HAP-1 (cell line): ENCODE results near the gene RGL4.
A peak's percentile ranks its signal among the peaks of the same experiment; 100 is the strongest.

ENCODE experiments used
- DNase-seq, 2 experiments: peaks; one replicate each; pipeline ENCODE4 v3.0.0-alpha.2; 2016 to 2020; ENCODE audit warnings: low spot score in 2 of 2
- H3K27me3 ChIP-seq: fragments of 250-450 bp; sonication (Bioruptor Pico); 2 replicates; pipeline ENCODE4 v1.5.1; 2020; ENCODE audit warnings: low read depth, mild to moderate bottlenecking, moderate library complexity
- H3K36me3 ChIP-seq: fragments of 250-450 bp; sonication (Bioruptor Pico); replicated peaks from 2 replicates; pipeline ENCODE4 v1.5.1; 2020; ENCODE audit warnings: mild to moderate bottlenecking
- H3K4me1 ChIP-seq: fragments of 250-450 bp; sonication (Bioruptor Pico); 2 replicates; pipeline ENCODE4 v1.5.1; 2020; ENCODE audit warnings: mild to moderate bottlenecking
- H3K4me3 ChIP-seq: fragments of 250-450 bp; sonication (Bioruptor Pico); 2 replicates; pipeline ENCODE4 v1.5.1; 2020; ENCODE audit warnings: mild to moderate bottlenecking, moderate library complexity
- H3K9me3 ChIP-seq: fragments of 250-450 bp; sonication (Bioruptor Pico); 2 replicates; pipeline ENCODE4 v1.5.1; 2020; ENCODE audit warnings: mild to moderate bottlenecking, moderate library complexity
- in situ Hi-C: fragments of 300-500 bp; cut with MboI; formaldehyde crosslinking; loops from 3 replicates; pipeline ENCODE4 v1.14.3; 2020; ENCODE audit warnings: low sequenced_read_pairs, inconsistent platforms, mixed read lengths

The RGL4 gene

GRCh38 chr22:23685205-23685784, 5.5 kb upstream of the RGL4 start:
- Histone ChIP-seq H3K9me3 (no peaks in the 10 kb centered on the region), H3K4me1 (no peaks in the 10 kb centered on the region), H3K27me3 (no peaks in the 10 kb centered on the region), H3K4me3 (no peak overlapping the region), H3K36me3 (no peaks in the 10 kb centered on the region; the same call in none of the 2 replicates)
- in situ Hi-C loops: no loop called here
- no peak for DNase-seq

- no peak overlapping the region for H3K4me3 ChIP-seq
- H3K4me1 ChIP-seq: no peaks in the 10 kb centered on the region
- DNase-seq: no peak
- H3K9me3 ChIP-seq: no peaks in the 10 kb centered on the region
- H3K36me3 ChIP-seq: no peaks in the 10 kb centered on the region; the same call in none of the 2 replicates
- H3K27me3 ChIP-seq: no peaks in the 10 kb centered on the region
- in situ Hi-C loops: no loop called here
Observed at GRCh38 chr22:23686416-23687024, 4.3 kb upstream of the RGL4 start.

- no peaks in the 10 kb centered on the region for H3K4me1 ChIP-seq
- no peak overlapping the region for H3K4me3 ChIP-seq
- H3K9me3 ChIP-seq: no peaks in the 10 kb centered on the region
- in situ Hi-C loops: no loop called here
- DNase-seq: peak in 1 of 2 experiments; percentile 6
- H3K27me3 ChIP-seq: no peaks in the 10 kb centered on the region
- no peaks in the 10 kb centered on the region; the same call in none of the 2 replicates for H3K36me3 ChIP-seq
Observed at GRCh38 chr22:23688121-23688520, 2.7 kb upstream of the RGL4 start.

GRCh38 chr22:23688571-23688970, 2.2 kb upstream of the RGL4 start:
- DNase-seq: peak in 1 of 2 experiments; percentile 2
- Histone ChIP-seq H3K9me3 (no peaks in the 10 kb centered on the region), H3K4me3 (no peak overlapping the region), H3K4me1 (no peaks in the 10 kb centered on the region), H3K36me3 (peaks cover under 1% of the 10 kb centered on the region), H3K27me3 (no peaks in the 10 kb centered on the region)
- in situ Hi-C loops: no loop called here

DNA sequence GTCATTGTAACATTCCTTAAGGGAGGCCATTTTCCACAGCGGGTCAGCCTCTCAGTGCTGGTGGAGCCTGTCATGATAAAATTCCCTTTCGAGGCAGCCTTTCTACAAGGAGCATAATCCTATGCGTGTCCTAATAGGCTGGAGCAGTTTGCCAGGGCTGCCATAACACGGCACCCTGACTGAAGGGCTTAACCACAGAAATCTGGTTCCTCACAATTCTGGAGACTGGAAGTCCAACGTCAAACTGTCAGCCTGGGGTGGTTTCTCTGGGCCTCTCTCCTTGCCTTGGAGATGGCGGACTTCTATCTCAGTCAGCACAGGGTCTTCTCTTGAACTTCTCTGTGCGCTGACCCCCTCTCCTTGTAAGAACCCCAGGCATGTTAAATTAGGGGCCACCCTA, 1.4 kb upstream of the RGL4 start:
- Histone ChIP-seq H3K4me1 (no peaks in the 10 kb centered on the region), H3K27me3 (no peaks in the 10 kb centered on the region), H3K9me3 (no peaks in the 10 kb centered on the region), H3K36me3 (peaks cover 9% of the 10 kb centered on the region), H3K4me3 (no peak overlapping the region)
- no peak for DNase-seq
- in situ Hi-C loops: no loop called here

DNA sequence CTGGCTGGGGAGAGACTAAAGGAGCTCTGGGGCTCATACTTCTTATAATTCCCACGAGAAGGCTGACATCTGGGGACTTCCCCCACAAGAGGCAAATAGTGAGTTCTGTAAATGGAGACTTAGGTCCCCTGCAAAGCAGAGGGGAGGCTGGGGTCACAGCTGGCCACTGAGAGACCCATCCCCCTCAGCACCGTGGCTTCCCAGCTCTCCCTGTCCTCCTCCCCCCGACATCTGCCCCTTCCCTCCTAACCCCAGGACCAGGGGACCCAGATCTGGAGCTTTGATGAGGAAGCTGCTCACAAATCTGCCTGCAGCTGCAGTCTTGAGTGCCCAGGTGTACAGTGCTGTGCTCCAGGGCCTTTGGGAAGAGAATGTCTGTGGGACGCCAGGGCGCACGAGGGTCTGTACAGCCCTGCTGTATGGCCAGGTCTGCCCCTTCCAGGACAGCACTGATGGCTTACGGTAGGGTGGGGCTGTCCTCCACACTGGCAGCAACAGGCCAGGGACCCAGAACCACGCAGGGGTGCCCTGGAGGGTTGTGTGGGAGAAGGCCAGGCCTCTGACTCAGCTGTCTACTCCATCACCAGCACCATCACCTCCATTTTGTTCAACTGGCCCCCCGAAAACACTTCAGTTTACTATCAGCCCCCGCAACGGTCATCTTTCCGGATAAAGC, 1.1 kb downstream of the RGL4 start:
- no peak for DNase-seq
- H3K36me3 ChIP-seq: peaks cover 17% of the 10 kb centered on the region
- no peaks in the 10 kb centered on the region for H3K27me3 ChIP-seq
- in situ Hi-C loops: no loop called here
- H3K4me1 ChIP-seq: no peaks in the 10 kb centered on the region
- no peak overlapping the region for H3K4me3 ChIP-seq
- no peaks in the 10 kb centered on the region for H3K9me3 ChIP-seq

DNA sequence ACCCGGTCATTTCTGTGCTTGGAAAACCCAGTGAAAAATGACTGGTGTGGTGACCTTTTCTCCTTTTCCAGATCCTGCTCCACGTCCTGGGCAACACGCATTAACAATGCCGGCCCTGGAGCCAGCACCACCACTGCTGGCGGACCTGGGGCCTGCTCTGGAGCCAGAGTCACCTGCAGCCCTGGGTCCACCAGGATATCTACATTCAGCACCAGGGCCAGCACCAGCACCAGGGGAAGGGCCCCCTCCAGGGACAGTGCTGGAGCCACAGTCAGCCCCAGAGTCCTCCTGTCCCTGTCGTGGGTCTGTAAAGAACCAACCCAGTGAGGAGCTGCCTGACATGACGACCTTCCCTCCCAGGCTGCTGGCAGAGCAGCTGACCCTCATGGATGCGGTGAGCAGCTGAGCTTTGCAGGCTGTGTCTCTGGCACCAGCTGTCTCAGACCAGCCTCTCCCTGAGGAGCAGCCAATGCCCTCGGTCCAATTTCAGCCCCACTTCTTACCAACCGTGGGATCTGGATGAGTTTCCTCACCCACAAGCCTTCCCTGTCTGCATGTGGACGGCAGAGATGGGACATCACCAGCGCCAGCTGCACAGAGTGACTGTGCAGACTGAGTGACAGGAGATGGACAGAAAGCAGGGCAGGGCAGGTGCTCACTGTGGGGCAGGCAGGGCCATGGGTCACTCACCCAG, 1.9 kb downstream of the RGL4 start:
- no peak overlapping the region for H3K4me3 ChIP-seq
- no peak for DNase-seq
- in situ Hi-C loops: no loop called here

GRCh38 chr22:23693979-23694680, 3.3 kb downstream of the RGL4 start:
- DNase-seq: no peak
- in situ Hi-C loops: no loop called here
- Histone ChIP-seq H3K36me3 (peaks cover 21% of the 10 kb centered on the region), H3K4me1 (no peaks in the 10 kb centered on the region), H3K9me3 (no peaks in the 10 kb centered on the region), H3K27me3 (no peaks in the 10 kb centered on the region), H3K4me3 (no peak overlapping the region)

More for the DNA sequence above, 1.9 kb downstream of the RGL4 start:
- Histone ChIP-seq H3K9me3 (no peaks in the 10 kb centered on the region), H3K27me3 (no peaks in the 10 kb centered on the region), H3K36me3 (peaks cover 17% of the 10 kb centered on the region), H3K4me1 (no peaks in the 10 kb centered on the region)

- DNase-seq: no peak
- Histone ChIP-seq H3K27me3 (no peaks in the 10 kb centered on the region), H3K9me3 (peaks cover 2% of the 10 kb centered on the region; the same call in 1 of the 2 replicates), H3K4me3 (no peak overlapping the region), H3K36me3 (peaks cover 30% of the 10 kb centered on the region), H3K4me1 (no peaks in the 10 kb centered on the region)
- in situ Hi-C loops: no loop called here
Observed at GRCh38 chr22:23695141-23695540, 4.3 kb downstream of the RGL4 start.

DNA sequence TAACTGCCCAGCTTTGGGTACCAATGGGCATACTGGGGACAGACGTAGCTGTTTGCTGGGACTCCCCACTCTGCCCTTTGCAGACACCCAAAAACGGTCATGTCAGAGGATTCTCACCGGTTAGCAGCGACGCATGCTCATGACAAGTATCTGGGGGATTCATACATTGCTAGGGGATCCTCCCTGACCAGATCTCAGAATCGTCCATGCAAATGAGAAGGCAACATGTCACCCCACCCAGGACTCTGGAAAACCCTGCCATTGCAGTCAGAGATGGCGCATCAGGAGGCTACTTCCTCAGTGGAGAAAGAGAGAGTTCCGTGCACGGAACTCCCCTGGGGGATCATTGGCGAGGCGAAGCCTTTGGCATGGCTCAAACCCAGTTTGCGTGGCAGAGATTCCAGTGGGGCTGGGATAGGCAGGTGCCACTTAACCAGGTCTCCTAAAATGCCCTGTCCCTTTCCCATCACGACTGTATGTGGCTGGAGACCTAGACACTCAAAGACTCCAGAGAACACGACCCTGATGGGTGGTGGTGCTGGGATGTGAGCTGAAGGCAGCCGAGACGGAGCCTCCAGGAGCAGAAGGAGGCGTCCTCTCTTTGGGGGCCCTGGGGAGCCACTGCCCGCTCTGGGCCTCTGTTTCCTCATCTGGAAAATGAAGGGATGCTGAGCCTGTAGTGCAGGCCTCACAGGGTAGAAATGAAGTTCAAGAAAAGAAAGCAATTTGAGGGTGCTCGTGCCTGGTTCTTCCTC, 4.9 kb downstream of the RGL4 start:
- Histone ChIP-seq H3K9me3 (peaks cover 3% of the 10 kb centered on the region; the same call in 1 of the 2 replicates), H3K4me3 (no peak overlapping the region), H3K4me1 (no peaks in the 10 kb centered on the region), H3K27me3 (no peaks in the 10 kb centered on the region), H3K36me3 (peaks cover 36% of the 10 kb centered on the region)
- no peak for DNase-seq
- in situ Hi-C loops: no loop called here

DNA sequence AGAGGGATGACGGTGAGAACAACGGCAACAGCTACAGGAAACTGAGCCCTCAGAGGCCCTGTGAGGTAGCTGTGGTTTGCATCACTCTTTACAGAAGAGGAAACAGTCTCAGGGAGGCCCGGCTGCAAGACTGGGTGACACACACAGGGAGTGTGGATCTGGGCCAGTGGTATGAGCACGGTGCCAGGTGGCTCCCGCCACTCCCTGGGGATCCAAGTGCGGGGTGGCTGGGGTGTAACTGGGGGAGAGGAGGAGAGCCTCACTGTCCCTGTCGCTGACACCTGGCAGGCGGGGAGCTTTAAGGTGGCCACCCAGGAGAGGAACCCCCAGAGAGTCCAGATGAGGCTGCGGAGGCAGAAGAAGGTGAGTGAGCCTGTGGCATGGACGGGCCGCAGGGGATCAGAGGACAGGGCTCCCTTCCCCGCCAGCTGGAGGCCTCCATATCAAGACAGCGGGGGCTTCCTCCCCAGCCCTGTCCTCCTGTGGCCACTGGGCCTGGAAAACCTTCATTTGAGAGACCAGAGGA, 5.6 kb downstream of the RGL4 start:
- peaks cover 42% of the 10 kb centered on the region for H3K36me3 ChIP-seq
- no peaks in the 10 kb centered on the region for H3K27me3 ChIP-seq
- in situ Hi-C loops: no loop called here
- no peak for DNase-seq
- no peaks in the 10 kb centered on the region for H3K4me1 ChIP-seq
- no peak overlapping the region for H3K4me3 ChIP-seq
- H3K9me3 ChIP-seq: peaks cover 3% of the 10 kb centered on the region; the same call in 1 of the 2 replicates

- in situ Hi-C loops: no loop called here
- no peak overlapping the region for H3K4me3 ChIP-seq
- no peaks in the 10 kb centered on the region for H3K27me3 ChIP-seq
- DNase-seq: no peak
- H3K9me3 ChIP-seq: peaks cover 3% of the 10 kb centered on the region; the same call in 1 of the 2 replicates
- no peaks in the 10 kb centered on the region for H3K4me1 ChIP-seq
- H3K36me3 ChIP-seq: peaks cover 46% of the 10 kb centered on the region
Observed at GRCh38 chr22:23697031-23697970, 6.5 kb downstream of the RGL4 start.
